HepG2 (cell line): ENCODE measurements around the gene DGCR6L. TPM values are rescaled to one million over a fixed set of nuclear protein-coding genes. Genes with fewer than 3 reads are reported as not detected.
A peak's percentile ranks its signal among the peaks of the same experiment; 100 is the strongest.
"Not testable (repeated sequence)": the region's sequence is repeated elsewhere in the genome, so short reads cannot be mapped to it uniquely, and the experiment has no call there.

Source experiments
- ATAC-seq: fragments of 200-7000 bp; cut with Tn5 transposase; 3 replicates; pipeline ENCODE4 v1.9.1; 2020; ENCODE audit warnings: mild to moderate bottlenecking, moderate library complexity
- BruUV-seq: library from RNA; stranded (reverse); fragments of 400-500 nt; replicated peaks from 2 replicates; lab custom pipeline; 2021; lab: Mats Ljungman, UMichigan
- CTCF ChIA-PET: fragments of 300-600 bp; formaldehyde crosslinking; extraction: SDS; loops from one replicate; lab custom pipeline; 2021; ENCODE audit warnings: low total read pairs, inconsistent platforms, low intra/inter-chr PET ratio; lab: Yijun Ruan, JAX
- POLR2A ChIA-PET: fragments of 350-600 bp; sonication (Branson Sonifier 250); formaldehyde crosslinking; loops from one replicate; lab custom pipeline; 2020; ENCODE audit warnings: antibody characterized with exemption, inconsistent platforms; lab: Yijun Ruan, JAX
- DNase-seq: peaks from one replicate; pipeline ENCODE4 v3.0.0-alpha.2; 2015; ENCODE audit warnings: low spot score
- FAIRE-seq: peaks from 3 replicates; lab custom pipeline; 2011; peaks lifted over from hg19 to GRCh38; lab: Jason Lieb, UNC
- H2AFZ ChIP-seq: one replicate; pipeline ENCODE4 v1.6.1; 2011; ENCODE audit warnings: low read length, inconsistent platforms
- H3K27ac ChIP-seq: fragments of 300-600 bp; 3 replicates; pipeline ENCODE4 v1.8.0; 2011; ENCODE audit warnings: mixed run types, mild to moderate bottlenecking, mixed read lengths, low read length, inconsistent platforms; ENCODE audit not compliant: insufficient read depth; ENCODE audit errors: extremely low read length
- H3K27me3 ChIP-seq, 2 experiments: fragments of 200-600 bp in 1 of 2; 2 replicates in 1 of 2; 3 replicates in 1 of 2; pipeline versions ENCODE4 v1.6.0 to v1.8.0; 2011; ENCODE audit warnings: low read length in 2 of 2, mild to moderate bottlenecking in 2 of 2, moderate library complexity in 2 of 2, inconsistent platforms in 1 of 2; ENCODE audit not compliant: insufficient read depth in 2 of 2, control insufficient read depth in 1 of 2
- H3K36me3 ChIP-seq, 2 experiments: fragments of 200-600 bp in 1 of 2; replicated peaks in 1 of 2; 2 replicates in 1 of 2; 3 replicates in 1 of 2; pipeline versions ENCODE4 v1.5.1 to v1.8.0; 2011; ENCODE audit warnings: low read length in 2 of 2, inconsistent platforms in 1 of 2; ENCODE audit not compliant: insufficient read depth in 2 of 2, control insufficient read depth in 1 of 2
- H3K4me1 ChIP-seq: 2 replicates; pipeline ENCODE4 v1.5.1; 2012; ENCODE audit warnings: low read length, inconsistent platforms; ENCODE audit not compliant: insufficient read depth
- H3K4me2 ChIP-seq: 2 replicates; pipeline ENCODE4 v1.6.0; 2011; ENCODE audit warnings: low read depth, low read length, inconsistent platforms
- H3K4me3 ChIP-seq, 3 experiments: fragments of 200-600 bp in 1 of 3; sonication (generic), shearing (Covaris generic) in 1 of 3; replicated peaks in 1 of 3; 2 replicates each; pipeline ENCODE4 v1.5.1; 2011 to 2016; ENCODE audit warnings: low read length in 3 of 3, inconsistent platforms in 2 of 3, low read depth in 2 of 3, mild to moderate bottlenecking in 2 of 3, control low read depth in 1 of 3, mixed read lengths in 1 of 3; ENCODE audit not compliant: insufficient read depth in 1 of 3
- H3K79me2 ChIP-seq: one replicate; pipeline ENCODE4 v1.6.1; 2011; ENCODE audit warnings: low read length, inconsistent platforms; ENCODE audit not compliant: insufficient read depth
- H3K9ac ChIP-seq: 2 replicates; pipeline ENCODE4 v1.6.0; 2011; ENCODE audit warnings: mild to moderate bottlenecking, low read depth, low read length, inconsistent platforms; ENCODE audit not compliant: insufficient read depth
- H3K9me3 ChIP-seq: 2 replicates; pipeline ENCODE4 v1.5.1; 2012; ENCODE audit warnings: mild to moderate bottlenecking, low read length
- H4K20me1 ChIP-seq: 2 replicates; pipeline ENCODE4 v1.6.0; 2011; ENCODE audit warnings: inconsistent platforms, mild to moderate bottlenecking, low read length, moderate library complexity; ENCODE audit not compliant: insufficient read depth
- BRD4 ChIP-seq: sonication (generic); formaldehyde crosslinking; IDR thresholded peaks from 2 replicates; pipeline ENCODE4 v1.4.0; 2020; ENCODE audit warnings: missing genetic modification reagents
- CCAR2 ChIP-seq: fragments of 200-400 bp; formaldehyde crosslinking; optimal IDR thresholded peaks from 2 replicates; pipeline ENCODE3; 2018; ENCODE audit warnings: low read depth, mild to moderate bottlenecking, low read length, moderate library complexity
- MAF1 ChIP-seq: sonication (generic); formaldehyde crosslinking; IDR thresholded peaks from 2 replicates; pipeline ENCODE4 v1.5.0; 2020; ENCODE audit warnings: missing genetic modification reagents, borderline replicate concordance
- MAFG ChIP-seq: sonication (generic); formaldehyde crosslinking; IDR thresholded peaks from 2 replicates; pipeline ENCODE4 v1.5.1; 2020; ENCODE audit warnings: mild to moderate bottlenecking, missing genetic modification reagents
- STAT5B ChIP-seq: sonication (generic); formaldehyde crosslinking; IDR thresholded peaks from 2 replicates; pipeline ENCODE4 v1.4.0; 2020; ENCODE audit warnings: missing genetic modification reagents
- ZBTB1 ChIP-seq: sonication (generic); formaldehyde crosslinking; IDR thresholded peaks from 2 replicates; pipeline ENCODE4 v1.4.0; 2020; ENCODE audit warnings: missing genetic modification reagents, borderline replicate concordance
- ZKSCAN1 ChIP-seq: fragments of 150-350 bp; IDR thresholded peaks from 2 replicates; pipeline ENCODE4 v1.6.1; 2014; ENCODE audit warnings: low read length
- ZNF326 ChIP-seq: sonication (generic); formaldehyde crosslinking; IDR thresholded peaks from 2 replicates; pipeline ENCODE4 v1.4.0; 2020; ENCODE audit warnings: missing genetic modification reagents, borderline replicate concordance
- ZNF768 ChIP-seq: sonication (generic); formaldehyde crosslinking; IDR thresholded peaks from 2 replicates; pipeline ENCODE4 v1.4.0; 2020; ENCODE audit warnings: missing genetic modification reagents
- ZSCAN31 ChIP-seq: sonication (generic); formaldehyde crosslinking; IDR thresholded peaks from 2 replicates; pipeline ENCODE4 v1.5.0; 2020; ENCODE audit warnings: low read depth, mild to moderate bottlenecking, missing genetic modification reagents
- WGBS: methylation state at CpG from one replicate; pipeline ENCODE4 v1.1.6; 2017; ENCODE audit warnings: low lambda C conversion rate; 5-methylcytosine and 5-hydroxymethylcytosine counted together
- in situ Hi-C: cut with HindIII; loops from 2 replicates; pipeline ENCODE4 v1.10.0; 2017; ENCODE audit warnings: low pct_unique_long_range_greater_than_20kb; ENCODE audit not compliant: extremely low pct_ligation_motif_present
- intact Hi-C: fragments of 100-400 bp; cut with micrococcal nuclease; formaldehyde crosslinking; loops from one replicate; pipeline ENCODE4 v1.10.0; 2022; ENCODE audit not compliant: unreplicated experiment
- polyA plus RNA-seq, 8 experiments: library from polyadenylated mRNA; depleted of rRNA in 3 of 8; stranded (reverse) in 7 of 8; unstranded in 1 of 8; fragments of >200 nt; fragmentation: Illumina TruSeq in 4 of 8; extraction: Trizol in 4 of 8; gene quantifications; 2 replicates each; pipeline versions ENCODE4 v1.2.1 to v1.2.3, GENCODE V29; 2011 to 2016; ENCODE audit warnings: low read depth in 4 of 8, missing spikeins in 1 of 8, mixed read lengths in 1 of 8; ENCODE audit not compliant: insufficient read depth in 1 of 8
- total RNA-seq, 5 experiments: library from RNA; depleted of rRNA; stranded (reverse); fragments of >200 nt; fragmentation: Illumina TruSeq; extraction: Trizol; gene quantifications; 2 replicates each; pipeline ENCODE4 v1.2.3, GENCODE V29; 2016; ENCODE audit warnings: low read depth in 1 of 5

DGCR6L gene
- total and polyA plus RNA-seq, 2 of the 13 experiments (the other 11 are each of a cell fraction or from before 2014, with no cell fraction given), result 17.5 to 35.3 TPM

DNA sequence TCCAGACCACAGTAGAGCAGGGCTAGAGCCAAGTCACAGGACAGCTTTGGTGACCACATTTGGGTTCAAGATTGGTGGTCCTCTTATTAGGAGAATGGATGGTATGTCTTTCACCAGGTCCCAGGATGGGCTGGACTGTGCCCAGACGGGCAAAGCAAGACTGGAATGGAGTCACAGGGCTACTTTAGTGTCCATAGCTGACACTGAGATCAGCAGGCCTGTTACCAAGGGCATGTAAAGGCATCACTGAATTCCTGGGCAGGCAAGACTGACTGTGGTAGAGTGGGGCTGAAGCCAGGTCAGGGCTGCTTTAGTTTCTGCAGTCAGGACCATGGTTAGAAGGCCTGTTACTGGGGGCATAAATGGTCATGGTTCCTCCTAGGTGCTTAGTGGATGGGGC is 6.1 kb upstream of the DGCR6L start:
- H3K36me3 ChIP-seq, CTCF ChIA-PET, ATAC-seq, H2AFZ ChIP-seq, H3K9ac ChIP-seq, in situ Hi-C loops, POLR2A ChIA-PET, H3K4me2 ChIP-seq, H3K27me3 ChIP-seq, H3K9me3 ChIP-seq, intact Hi-C loops, H3K27ac ChIP-seq, H4K20me1 ChIP-seq, H3K4me3 ChIP-seq, BruUV-seq, FAIRE-seq, H3K79me2 ChIP-seq, DNase-seq: not testable (repeated sequence)
- 14% methylated on average over 1 of the region's 1 CpG for WGBS
- H3K4me1 ChIP-seq, result peaks cover 27% of the 10 kb centered on the region

DNA sequence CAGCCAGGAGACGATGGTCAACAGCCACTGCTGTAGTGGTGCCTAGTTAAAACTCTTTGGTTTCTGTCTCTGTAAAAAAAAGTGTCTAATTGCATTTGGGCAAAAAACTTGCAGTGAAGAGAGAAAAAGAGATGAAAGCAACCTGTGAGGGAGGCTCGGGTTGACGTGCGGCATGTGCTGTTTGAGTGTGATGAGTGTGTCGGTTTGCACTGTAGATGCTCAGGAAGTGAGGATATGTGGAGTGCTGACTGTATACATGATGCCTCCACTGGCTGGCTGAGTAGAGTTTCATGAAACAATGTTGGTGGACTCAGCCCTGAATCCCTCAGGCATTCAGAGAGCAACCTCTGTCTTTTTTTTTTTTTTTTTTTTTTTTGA is 4.3 kb upstream of the DGCR6L start:
- Histone ChIP-seq H3K27ac (no peak overlapping the region), H3K9me3 (no peaks in the 10 kb centered on the region), H3K4me1 (peaks cover 33% of the 10 kb centered on the region), H3K79me2 (no peaks in the 10 kb centered on the region), H2AFZ (no peak overlapping the region), H3K4me2 (no peak overlapping the region), H4K20me1 (no peaks in the 10 kb centered on the region), H3K4me3 (no peak overlapping the region), H3K36me3 (no peaks in the 10 kb centered on the region), H3K9ac (no peak overlapping the region), H3K27me3 (no peaks in the 10 kb centered on the region; a peak in 1 of 5 replicates)
- in situ Hi-C loops (no loop called here), intact Hi-C loops (no loop called here)
- TF ChIP-seq CCAR2 (no peak), ZBTB1 (CRISPR knock-in tag) (no peak), ZKSCAN1 (no peak), BRD4 (CRISPR knock-in tag) (no peak), ZNF768 (CRISPR knock-in tag) (no peak), MAFG (CRISPR knock-in tag) (no peak), STAT5B (no peak), ZNF326 (CRISPR knock-in tag) (no peak), MAF1 (CRISPR knock-in tag) (no peak), ZSCAN31 (CRISPR knock-in tag) (no peak)
- no TSS peak for BruUV-seq
- WGBS, result 58% methylated on average over 5 of the region's 5 CpGs
- FAIRE-seq (no peak), ATAC-seq (no peak), DNase-seq (peak; percentile 0)
- CTCF ChIA-PET, result no interaction called here
- POLR2A ChIA-PET, result no interaction called here

DNA sequence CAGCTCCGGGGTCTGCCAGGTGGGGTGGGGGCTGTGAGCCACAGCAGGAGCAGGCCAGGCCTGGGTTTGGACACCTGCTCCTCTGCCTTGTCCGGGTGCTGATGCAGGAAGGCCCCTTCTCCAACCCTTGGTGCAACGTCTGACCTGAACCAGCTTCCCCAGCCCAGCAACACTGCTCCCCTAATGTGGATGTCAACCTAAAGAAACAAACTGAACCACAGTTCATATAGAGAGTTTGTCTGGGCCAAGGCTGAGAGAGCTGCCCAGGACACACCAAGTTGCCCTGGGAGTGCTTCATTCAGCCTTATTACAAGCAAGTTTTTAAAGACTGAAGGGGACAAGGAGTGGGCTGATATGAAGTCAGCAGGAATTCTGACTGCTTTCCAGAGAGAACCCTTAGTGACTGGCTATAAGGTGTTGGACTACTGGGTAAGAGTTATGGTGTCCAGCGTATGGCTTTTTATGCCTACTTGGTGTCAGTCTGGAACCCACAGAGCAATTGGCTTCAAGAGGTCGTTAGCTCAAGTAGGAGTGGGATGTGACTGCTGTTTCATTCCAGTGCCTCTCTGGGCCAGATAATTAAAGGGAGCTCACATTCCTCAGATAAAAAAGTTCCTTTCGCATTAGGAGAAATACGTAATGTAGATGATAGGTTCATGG is 1.8 kb upstream of the DGCR6L start:
- H3K36me3 ChIP-seq, H2AFZ ChIP-seq, H3K9me3 ChIP-seq, H3K27ac ChIP-seq, ATAC-seq, H3K9ac ChIP-seq, CTCF ChIA-PET, H3K79me2 ChIP-seq, H3K4me2 ChIP-seq, FAIRE-seq, H3K27me3 ChIP-seq, intact Hi-C loops, H4K20me1 ChIP-seq, in situ Hi-C loops, BruUV-seq, POLR2A ChIA-PET, DNase-seq: not testable (repeated sequence)
- WGBS, result 87% methylated on average over 4 of the region's 7 CpGs
- peak overlapping the region in 1 of 3 experiments; percentile 94; a peak in 2 of 6 replicates for H3K4me3 ChIP-seq
- peaks cover 48% of the 10 kb centered on the region for H3K4me1 ChIP-seq
